NCI-H748 (cell line): Measurements from ENCODE around the gene GNB3.
"Not testable (repeated sequence)": the region's sequence is repeated elsewhere in the genome, so short reads cannot be mapped to it uniquely, and the experiment has no call there.

Experiments used
- DNase-seq: peaks from one replicate; lab custom pipeline; 2025; ENCODE audit not compliant: unreplicated experiment; lab: John Stamatoyannopoulos, UW

GNB3 gene

GRCh38 chr12:6858799-6859198 is 18.1 kb downstream of the GNB3 start:
- DNase-seq, result no peak

- DNase-seq, result no peak
Observed at GRCh38 chr12:6860116-6860515, 19.4 kb downstream of the GNB3 start.

GRCh38 chr12:6860942-6861341 is 20.2 kb downstream of the GNB3 start:
- DNase-seq, result no peak

- DNase-seq, result no peak
Observed at GRCh38 chr12:6861391-6861790, 20.7 kb downstream of the GNB3 start.

- no peak for DNase-seq
Observed at GRCh38 chr12:6863033-6863432, 22.3 kb downstream of the GNB3 start.

GRCh38 chr12:6863586-6864321 is 23.0 kb downstream of the GNB3 start:
- DNase-seq, result no peak

GRCh38 chr12:6865307-6865706 is 24.6 kb downstream of the GNB3 start:
- DNase-seq, result not testable (repeated sequence)

- DNase-seq, result peak; percentile 47
Observed at GRCh38 chr12:6866163-6866919, 25.6 kb downstream of the GNB3 start.

GRCh38 chr12:6866920-6867412 is 26.2 kb downstream of the GNB3 start:
- peak; percentile 28 for DNase-seq

GRCh38 chr12:6867413-6868210 is 26.9 kb downstream of the GNB3 start, which contains the start of gene TPI1:
Gene TPI1, plus strand, starts transcription at chr12:6867531. Its CDS starts 36 bp downstream, at chr12:6867567.
- DNase-seq, result peak; percentile 72

- no peak for DNase-seq
Observed at GRCh38 chr12:6868211-6869048, 27.7 kb downstream of the GNB3 start.

GRCh38 chr12:6869049-6870021 is 28.6 kb downstream of the GNB3 start:
- DNase-seq, result peak; percentile 73

- DNase-seq, result not testable (repeated sequence)
Observed at GRCh38 chr12:6870304-6870703, 29.6 kb downstream of the GNB3 start.

- peak; percentile 24 for DNase-seq
Observed at GRCh38 chr12:6871052-6871957, 30.6 kb downstream of the GNB3 start.

- DNase-seq, result peak; percentile 74
Observed at GRCh38 chr12:6872073-6873048, 31.6 kb downstream of the GNB3 start.

- peak; percentile 96 for DNase-seq
Observed at GRCh38 chr12:6873094-6874014, 32.6 kb downstream of the GNB3 start, which contains the start of gene SPSB2. Gene SPSB2, minus strand, starts transcription at chr12:6873303. Its CDS starts 402 bp downstream, at chr12:6872901.
